Posterior cingulate gyrus (tissue), 11 donors: ENCODE data around the gene SLC27A4.

Experiments used
- DNase-seq, 10 donors: peaks; one replicate each; pipeline versions ENCODE4 v3.0.0 to v3.0.0-alpha.2; 2020 to 2021; ENCODE audit warnings: mixed read lengths in 3 of 10
- intact Hi-C: fragments of 100-400 bp; cut with DNase I; formaldehyde crosslinking; loops from one replicate; pipeline ENCODE4 v1.15.1; 2023

The SLC27A4 gene

GRCh38 chr9:128388150-128388549 lies 47.8 kb downstream of the SLC27A4 start:
- no peak for DNase-seq
- intact Hi-C loops, result no loop called here

DNA sequence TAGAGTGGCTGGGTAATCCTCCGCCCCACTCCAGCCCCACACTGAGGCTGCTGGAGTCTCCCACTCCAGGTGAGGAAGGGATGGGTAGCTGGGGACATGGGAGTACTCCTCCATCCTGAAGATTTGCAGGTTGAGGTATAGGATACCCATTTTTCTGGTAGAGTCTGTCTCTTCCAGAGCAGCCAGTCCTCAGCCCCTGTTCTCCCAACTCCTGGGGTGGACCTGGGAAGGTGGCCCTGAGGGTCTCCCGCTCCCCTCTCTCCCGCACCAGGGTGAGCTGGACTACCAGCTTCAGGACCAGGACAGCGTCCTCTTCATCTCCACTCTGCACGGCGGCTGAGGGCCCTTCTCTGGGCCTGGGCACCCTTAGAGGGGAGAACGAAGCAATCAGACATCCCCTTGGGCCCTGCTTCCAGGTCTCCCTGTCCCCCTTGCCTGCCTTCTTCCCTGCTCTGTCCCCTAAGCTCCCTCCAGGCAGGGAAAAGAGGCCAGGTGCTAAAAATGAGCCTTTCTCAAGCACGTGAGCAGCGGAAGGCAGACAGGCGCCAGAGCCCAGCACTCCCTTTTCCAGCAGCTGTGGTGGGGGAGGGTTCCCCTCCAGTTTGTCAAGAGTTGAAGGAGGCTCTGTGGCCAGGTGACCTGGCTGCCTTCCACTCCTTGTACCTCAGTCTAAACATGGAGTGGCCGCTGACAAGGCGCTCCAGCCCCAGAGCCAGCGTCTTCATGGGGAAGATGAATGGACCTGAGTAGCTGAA lies 49.2 kb downstream of the SLC27A4 start:
- intact Hi-C loops, result no loop called here
- DNase-seq, result peak in 3 of 10 donors; percentile 36 to 90 (median 81)

GRCh38 chr9:128390150-128390812 lies 50.0 kb downstream of the SLC27A4 start:
- peak in 2 of 10 donors; percentile 32 to 87 for DNase-seq
- intact Hi-C loops, result no loop called here

DNA sequence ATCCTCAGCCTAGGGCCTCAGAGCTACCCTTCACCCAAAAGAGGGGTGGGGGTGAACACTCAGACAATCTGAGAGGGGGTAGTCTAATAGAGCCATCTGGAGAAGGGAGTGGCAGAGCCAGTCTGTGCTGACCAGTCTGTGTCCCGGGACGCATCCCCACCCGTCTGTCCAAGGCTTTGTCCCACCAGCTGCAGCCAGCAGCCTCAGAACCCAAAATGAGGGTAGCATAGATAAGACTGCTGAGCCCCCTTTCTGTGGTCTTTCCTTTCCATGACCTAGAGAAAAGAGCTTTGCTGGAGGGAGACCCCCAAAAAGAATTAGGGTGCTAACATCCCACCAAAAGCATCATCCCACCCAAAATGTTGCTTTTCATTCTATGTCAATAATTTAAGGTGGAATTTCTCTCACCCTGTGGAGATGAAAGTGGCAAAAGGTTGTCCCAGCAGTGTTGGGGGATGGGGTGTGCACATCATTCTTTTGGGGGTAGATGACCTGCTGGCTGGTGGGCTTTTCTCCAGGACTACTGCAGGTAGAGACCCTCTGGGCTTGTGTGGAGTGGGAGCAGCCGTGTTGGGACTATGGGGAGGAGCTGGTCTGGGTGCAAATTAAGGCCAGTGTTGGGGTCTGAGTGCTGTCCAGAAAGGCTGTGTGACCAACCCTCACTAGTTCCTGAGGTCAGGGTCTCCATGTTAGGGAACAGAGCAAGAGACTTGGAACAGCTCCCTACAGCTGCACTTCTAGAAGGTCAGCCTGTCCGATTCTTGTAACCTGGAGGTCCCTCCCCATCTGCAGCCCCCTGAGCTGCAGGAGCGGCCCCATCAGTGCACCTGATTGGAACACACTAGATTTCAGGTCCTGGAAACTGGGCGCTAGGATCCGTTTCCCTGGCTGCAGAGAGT lies 50.7 kb downstream of the SLC27A4 start:
- intact Hi-C loops, result no loop called here
- DNase-seq, result peak in 5 of 10 donors; percentile 49 to 93 (median 59)

GRCh38 chr9:128391956-128392301 lies 51.6 kb downstream of the SLC27A4 start:
- intact Hi-C loops, result no loop called here
- no peak for DNase-seq

DNA sequence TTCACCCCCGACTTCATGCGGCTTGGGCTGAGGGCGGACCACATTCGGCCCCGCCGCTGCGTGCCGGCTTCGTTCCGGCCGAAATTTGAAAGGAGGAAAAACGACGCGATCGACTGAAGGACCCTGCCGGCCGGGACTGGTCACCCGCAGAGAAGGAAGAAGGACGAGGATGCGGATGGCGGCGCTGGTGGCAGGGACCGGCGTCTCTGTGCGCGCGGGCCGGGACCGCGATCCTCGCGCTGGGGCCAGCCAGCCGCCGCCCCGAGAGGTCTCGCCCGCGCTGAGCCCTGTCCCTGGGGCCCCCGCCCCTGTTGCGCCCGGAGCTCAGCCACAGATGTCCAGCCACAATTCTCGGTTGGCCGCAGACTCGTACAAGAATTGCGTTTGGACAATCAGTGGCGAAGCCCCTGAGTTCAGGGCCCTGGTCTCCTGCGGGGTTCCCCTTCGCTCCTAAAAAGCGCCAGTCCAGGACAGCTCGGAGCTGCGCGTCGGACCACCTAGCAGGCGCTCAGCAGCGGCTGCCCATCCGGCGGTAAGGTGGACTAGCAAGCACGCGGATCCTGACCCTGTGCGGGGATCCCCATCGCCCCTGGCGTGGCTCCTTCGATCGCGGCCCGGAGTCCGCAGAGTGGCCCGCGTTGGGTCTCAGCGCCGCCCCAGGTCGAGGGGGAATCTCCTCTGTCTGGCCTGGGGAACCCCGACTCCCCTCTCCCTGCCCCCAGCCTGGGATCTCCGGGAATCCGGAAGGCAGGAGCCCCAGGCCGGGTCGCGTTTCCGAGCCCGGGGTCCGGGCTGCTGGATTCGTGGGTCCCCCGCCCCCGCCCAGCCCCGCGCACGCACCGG lies 52.2 kb downstream of the SLC27A4 start:
- intact Hi-C loops, result no loop called here
- DNase-seq, result peak in 1 of 10 donors; percentile 85

DNA sequence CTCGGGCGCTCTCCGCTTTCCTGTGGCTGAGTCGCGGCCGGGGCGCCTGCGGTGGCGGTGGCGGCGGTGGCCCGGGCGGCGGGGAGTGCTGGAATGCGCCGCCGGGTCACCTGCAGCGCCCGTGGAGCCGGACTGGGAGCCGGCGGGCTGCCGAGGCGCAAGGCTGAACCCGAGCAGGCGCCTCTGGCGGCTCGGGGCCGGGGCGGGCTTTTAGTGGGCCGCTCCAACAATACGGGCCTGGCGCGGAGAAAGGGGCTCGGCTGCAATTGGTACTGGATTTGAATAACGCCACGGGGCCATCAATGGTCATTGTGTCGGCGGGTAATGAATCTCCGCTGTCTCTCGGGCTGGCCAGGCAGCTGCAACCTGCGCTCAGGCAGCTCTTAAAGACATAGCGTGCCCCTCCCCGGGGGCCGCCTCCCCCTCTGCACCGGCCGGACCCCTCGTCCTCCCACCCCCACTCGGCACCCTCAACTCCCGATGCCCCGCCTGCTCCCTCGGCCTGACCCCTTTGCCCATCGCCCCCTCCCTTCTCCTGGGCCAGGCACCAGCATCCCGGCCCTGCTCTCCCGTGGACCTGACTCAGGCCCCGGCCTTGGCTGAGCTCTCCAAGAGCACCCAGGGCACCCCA lies 52.9 kb downstream of the SLC27A4 start:
- intact Hi-C loops, result no loop called here
- peak; percentile 68 to 98 (median 82) for DNase-seq

- intact Hi-C loops, result no loop called here
- DNase-seq, result no peak
Measured at GRCh38 chr9:128393970-128394369, 53.6 kb downstream of the SLC27A4 start.

- DNase-seq, result peak in 5 of 10 donors; percentile 45 to 96 (median 71)
- intact Hi-C loops, result no loop called here
Measured at GRCh38 chr9:128394379-128395168, 54.2 kb downstream of the SLC27A4 start.

GRCh38 chr9:128396970-128397613 lies 56.8 kb downstream of the SLC27A4 start:
- intact Hi-C loops, result no loop called here
- DNase-seq, result no peak

DNA sequence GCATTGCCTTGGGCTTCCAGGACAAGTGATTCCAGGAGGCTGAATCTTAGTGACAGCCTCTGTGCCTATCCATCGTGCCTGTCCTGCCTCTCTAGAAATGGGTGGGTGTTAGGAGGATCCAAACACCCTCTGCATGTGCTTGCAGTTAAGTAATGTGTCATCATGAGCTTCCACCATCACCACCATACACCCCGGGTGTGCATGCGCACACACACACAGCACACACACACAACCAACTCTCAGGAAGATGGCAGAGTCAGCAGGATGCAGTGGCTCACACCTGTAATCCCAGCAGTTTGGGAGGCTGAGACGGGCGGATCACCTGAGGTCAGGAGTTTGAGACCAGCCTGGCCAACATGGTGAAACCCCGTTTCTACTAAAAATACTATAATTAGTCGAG lies 57.5 kb downstream of the SLC27A4 start:
- no peak for DNase-seq
- intact Hi-C loops, result no loop called here

- DNase-seq, result no peak
- intact Hi-C loops, result no loop called here
Measured at GRCh38 chr9:128399861-128400260, 59.5 kb downstream of the SLC27A4 start.

DNA sequence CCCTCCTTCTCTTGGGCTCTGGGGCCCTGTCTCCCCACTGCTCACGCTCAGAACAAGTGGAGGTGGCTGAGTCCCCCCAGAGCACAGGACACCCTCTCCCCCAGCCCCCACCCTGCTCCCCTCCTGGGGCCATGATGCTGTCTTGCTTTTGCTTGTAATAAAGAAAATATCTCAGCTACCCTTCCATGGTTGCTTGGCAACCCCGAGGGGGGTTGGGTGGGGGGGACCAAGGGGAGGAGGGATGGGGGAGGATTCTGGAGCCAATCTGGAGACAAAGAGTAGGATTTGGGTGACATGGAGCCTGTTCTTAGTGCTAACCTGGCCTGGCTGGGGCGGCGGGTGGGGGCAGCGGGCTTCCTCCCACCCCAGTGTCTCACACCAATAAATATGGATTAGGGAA lies 64.2 kb downstream of the SLC27A4 start:
- no peak for DNase-seq
- intact Hi-C loops, result no loop called here

- intact Hi-C loops, result no loop called here
- peak in 2 of 10 donors; percentile 58 to 90 for DNase-seq
Measured at GRCh38 chr9:128405077-128405779, 64.9 kb downstream of the SLC27A4 start.

- no peak for DNase-seq
- intact Hi-C loops, result no loop called here
Measured at GRCh38 chr9:128405780-128406171, 65.4 kb downstream of the SLC27A4 start.

DNA sequence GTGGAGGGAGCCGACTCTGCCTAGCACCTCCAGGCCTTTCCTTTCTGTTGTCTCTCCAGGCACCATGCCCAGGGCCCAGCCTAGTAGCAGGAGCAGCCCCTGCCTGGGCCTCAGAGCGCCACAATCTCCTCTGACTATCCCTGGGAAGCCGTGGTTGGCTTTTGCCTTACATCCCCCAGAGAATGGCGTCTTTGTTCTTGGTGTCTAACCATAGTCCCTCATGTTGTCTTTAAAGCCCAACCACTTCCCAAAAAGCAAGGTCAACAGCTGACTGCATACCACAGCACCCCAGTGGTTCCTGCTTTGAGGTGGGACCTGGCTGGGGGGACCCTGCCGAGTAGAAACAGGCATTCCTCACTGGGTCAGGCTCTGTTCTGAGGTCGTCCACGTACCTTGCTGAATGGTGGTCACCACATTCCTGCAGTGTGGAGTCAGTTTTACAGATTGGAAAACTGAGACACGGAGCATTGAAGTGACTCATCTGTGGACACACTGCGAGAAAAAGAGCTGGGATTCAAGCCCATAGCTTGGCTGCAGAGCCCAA lies 66.6 kb downstream of the SLC27A4 start:
- intact Hi-C loops, result no loop called here
- no peak for DNase-seq

DNA sequence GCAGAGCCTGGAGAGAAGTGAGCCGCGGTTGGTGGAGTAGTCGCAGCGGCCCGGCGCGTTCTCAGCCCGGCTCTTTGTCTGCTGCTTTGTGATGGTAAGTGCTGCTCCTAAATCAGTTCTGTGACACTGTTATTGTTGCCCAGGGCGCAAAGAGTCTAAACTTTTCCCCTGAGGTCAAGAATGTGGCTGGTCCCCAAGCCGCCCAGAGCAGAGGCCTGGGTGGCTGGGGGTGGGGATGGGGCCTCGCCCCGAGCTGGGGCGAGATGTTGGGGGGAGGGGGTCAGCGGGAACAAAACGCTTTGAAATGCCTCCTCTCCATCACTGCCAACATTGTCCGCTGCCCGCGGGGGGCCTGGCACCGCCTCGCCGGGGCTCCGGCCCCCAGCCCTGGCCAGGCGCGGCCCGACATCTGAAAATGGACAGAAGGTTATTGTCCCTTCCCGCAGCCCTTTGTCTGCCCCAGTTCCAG lies 68.7 kb downstream of the SLC27A4 start:
- intact Hi-C loops, result loop anchor here (1.0 kb wide), 1 partner anchor 35 kb away; no protein-coding TSS in a partner anchor
- DNase-seq, result peak; percentile 71 to 98 (median 84)
